Activated CD8-positive, alpha-beta memory T cell treated with anti-CD3 and anti-CD28 coated beads, Interleukin-2, amount 50 U/mL, for 24 hours (primary cell): ENCODE data around the gene C21orf91.

Experiments
- DNase-seq: peaks from one replicate; pipeline ENCODE4 v3.0.0-alpha.2; 2020; ENCODE audit errors: extremely low read depth

Gene C21orf91

DNA sequence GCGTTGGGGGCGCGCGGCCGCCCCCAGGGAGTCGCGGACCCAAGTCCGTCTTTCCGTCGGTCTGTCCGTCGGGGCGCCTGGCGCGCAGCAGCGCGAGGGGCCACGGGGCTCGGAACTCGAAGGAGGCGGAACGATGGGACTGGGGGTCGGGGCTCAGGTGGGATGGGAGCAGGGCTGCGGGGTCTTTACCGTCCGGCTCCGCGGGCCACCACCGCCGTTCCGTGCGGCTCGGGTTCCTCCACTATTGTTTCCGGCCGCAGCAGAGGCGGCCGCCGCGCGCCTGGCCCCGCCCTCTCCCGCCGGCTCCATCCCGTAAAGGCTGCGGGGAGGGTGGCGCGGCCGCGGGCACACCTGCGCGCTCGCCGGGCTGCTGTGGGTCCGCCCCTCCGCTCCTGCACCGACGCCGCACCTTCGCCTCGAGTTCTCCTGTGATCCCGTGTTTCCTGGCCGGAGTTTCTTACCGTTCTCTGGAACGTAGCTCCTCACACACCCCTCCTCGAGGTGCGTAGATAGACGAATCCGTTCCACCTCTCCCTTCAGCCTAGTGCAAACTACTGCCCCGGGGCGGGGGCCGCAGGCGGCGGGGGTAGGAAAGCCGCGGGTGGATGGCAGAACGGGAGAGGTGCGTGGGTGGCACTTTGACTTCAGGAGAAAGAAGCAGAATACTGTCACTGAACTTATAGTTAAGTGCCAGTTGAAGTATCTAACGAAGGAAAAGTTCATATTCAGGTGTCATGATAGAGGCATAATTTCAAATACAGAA, at the start of gene C21orf91:
C21orf91 (minus strand) TSS at position 243 of the 763 bp plus-strand sequence. CDS start 1,038 bp downstream, outside the sequence.
- DNase-seq = peak; percentile 63

DNA sequence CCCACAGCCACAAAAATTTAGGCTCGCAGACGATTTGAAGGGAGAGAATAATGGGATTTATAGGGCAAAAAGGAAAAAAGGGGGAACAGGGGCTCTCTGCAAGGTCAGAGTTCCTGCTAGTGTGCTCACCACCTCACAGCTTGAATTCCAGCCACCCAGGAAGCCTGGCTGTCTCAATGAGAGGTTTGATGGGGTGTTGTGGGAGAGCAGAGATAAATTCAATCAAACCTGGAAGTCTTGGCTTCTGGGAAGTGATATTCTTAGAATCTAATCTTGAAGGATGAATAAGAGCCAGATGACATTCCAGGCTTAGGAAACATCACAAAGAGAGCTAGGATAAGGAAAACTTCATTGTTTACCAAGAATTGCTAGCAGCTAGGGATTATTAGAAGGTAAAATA, 47.4 kb upstream of the C21orf91 start:
- no peak for DNase-seq

DNA sequence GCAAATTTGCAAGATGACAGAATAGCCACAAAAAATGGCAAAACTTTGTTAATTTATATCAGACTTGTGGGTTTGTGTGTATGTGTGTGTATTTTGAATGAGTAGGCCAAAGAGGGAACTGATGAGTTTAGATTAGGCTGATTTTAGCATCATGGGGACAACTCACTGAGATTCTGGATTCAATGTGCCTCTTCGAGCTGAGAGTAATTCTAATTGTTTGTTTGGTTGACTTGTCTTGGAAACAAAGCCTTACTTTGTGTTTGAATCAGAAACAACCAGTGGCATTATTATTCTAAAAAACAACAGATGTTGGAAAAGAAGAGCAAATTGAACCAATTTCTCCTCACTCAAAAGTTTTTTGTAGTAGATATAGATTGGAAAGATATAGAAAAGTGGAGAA, 40.5 kb upstream of the C21orf91 start:
- no peak for DNase-seq

DNA sequence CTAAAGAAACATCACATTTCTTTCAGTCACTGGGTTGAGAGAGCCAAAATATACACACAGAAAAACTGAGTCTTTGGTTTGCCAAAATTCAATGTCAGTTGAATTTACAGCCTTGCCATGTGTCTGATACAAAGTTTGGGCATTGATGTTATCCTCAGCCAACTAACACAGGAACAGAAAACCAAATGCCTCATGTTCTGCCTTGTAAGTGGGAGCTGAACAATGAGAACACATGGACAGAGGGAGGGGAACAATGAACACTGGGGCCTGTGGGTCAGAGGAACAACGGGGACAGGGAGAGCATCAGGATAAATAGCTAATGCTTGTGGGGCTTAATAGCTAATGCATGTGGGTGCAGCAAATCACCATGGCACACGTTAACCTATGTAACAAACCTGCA, 39.6 kb upstream of the C21orf91 start:
- DNase-seq = no peak

DNA sequence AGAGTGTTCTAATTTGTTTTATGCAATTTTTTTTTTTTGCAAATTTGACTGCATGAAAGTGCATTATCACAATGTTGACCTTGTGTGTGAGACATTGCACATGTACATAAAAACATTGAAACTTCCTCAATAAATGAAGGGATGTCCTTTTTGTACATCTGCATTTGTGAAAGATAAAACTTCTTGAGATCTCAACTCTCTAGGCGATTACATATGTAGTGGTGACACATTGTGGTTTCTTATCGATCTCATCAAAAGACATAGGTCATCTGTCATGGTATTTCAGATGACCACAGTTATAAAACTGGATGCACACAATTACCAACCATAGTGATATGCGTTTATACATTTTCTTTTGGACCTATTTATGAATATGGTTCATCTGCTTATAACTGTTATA, 35.6 kb upstream of the C21orf91 start:
- DNase-seq = no peak

DNA sequence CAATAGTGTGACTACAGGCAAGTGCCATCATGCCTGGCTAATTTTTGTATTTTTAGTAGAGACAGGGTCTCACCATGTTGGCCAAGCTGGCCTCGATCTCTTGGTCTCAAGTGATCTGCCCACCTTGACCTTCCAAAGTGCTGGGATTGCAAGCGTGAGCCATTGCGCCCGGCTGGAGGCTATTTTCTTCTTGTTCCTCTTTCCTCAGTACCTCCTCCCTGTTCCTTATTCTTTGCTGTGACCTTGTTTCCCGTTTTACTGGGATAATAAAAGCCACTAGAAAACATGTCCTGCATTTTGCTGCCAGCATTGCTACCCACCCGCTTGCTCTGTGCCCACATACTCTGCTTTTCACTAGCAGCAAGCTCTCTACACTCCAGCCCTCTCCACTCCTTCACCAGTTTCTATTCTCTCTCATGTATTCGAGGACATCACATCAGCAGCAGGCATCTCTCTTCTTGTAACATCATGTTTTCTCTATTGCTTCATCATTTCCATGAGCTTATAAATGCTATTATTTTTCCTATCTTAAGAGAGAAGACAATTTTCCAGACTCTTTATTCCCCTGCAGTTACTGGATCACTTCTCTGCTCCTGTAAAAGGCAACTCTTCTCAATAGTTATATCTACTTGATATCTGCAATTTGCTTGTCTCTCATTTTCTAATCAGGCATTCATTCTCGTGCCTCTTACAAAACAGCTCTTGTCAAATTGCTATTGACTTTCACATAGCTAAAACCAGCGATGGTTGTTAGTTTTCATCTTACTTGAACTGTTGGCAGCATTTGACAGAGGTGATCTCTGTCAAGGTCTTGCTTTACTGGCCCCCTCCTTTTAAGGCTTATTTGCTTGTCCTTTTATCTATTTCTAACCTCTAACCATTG, 34.5 kb upstream of the C21orf91 start:
- no peak for DNase-seq

DNA sequence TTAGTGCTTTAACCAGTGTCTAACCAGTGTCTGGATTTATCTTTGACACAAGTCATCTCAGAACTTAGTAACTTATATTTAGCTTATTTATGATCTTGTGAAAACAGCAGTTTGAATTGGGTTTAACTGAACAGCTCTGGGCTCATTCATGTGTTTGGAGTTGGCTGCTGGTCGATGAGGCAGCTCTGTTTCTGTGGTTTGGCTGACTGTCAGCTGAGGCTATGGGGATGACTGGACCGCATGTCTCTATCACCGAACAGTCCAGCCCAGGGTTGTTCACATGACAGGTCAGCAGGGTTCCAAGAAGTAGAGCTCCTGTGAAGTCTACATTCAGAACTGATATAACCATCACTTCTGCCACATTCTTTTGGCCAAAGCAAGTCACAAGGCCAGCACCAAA, 29.1 kb upstream of the C21orf91 start:
- no peak for DNase-seq

DNA sequence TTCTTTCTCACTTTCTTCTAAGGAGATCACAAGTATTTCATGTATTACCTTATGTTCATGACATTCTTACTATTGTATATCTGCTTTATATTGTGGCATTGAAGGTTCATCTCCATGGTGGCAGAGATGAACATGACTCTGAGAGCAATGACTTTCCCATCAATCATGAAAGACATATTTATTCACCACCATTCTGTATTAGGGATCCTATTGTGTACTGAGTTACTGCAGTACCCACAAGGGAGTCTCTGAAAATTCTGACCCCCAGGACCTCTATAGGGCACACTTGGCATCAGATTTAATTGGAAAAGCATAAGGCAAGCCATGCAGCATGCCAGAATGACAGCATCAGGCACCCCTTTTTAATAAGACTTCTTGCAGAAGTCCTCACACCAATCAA, 21.9 kb upstream of the C21orf91 start:
- DNase-seq = no peak

DNA sequence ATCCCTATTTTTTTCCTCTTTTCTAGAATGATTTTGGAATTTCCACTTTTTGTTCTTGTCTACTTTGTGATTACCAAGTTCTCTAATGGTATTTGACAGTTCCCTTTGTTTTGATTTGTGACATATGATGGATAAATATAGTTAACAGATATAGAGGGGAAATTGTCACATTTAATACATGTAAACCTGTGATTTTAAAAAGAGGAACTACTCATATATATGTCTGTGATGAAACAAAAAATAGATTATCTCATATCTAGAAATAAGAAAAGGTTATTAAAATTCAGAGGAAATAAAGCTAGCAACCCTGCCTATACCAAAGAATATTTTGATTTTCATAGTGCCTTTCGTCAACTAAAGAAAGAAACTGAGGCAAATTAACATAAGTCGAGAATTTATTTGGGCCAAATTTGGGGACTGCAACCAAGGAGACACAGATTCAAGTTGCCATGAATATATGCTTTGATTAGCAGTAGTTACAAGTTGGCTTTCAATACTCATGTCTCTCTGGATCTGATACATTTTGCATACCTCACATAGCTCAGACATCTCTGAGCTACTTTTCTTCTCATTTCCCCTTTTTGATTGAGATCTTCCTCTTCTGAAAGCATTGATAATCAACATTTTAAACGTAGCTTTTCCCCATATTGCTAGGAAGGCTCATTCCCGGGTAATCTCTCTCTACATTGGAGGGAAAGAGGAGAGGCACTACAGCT, 15.6 kb upstream of the C21orf91 start:
- DNase-seq = no peak

DNA sequence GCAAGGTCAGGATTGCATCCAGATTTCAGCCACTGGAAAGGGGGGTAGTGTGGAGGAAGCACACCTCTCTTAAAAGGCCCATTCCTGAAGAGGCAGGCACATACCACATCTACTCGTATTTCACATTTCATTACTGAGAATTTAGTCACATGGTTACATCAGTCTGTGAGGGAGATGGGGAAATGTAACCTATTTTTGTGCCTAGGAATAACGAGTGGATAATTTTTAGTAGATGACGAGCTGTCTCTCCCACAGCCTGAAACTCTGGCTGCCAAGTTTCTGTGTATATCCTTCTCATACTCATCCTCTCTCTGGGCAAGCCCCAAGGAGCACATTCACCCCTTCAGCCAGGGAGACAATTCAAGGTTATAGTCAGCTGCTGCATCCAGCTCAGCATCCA, 10.3 kb upstream of the C21orf91 start:
- no peak for DNase-seq

DNA sequence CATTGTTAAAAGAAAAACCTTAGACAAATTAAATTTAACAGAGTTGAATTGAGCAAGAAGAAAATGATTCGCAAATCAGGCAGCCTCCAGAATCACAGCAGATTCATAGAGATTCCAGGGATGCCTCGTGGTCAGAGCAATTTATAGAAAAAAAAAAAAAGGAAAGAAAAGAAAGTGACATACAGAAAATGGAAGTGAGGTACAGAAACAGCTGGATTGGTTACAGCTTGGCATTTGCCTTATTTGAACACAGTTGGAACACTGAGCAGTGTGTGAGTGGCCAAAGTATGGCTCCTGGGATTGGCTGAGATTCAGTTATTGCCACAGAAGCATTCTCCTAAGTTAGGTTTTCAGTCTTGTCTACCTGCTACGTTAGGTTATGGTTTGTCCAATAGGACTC, 9.1 kb upstream of the C21orf91 start:
- no peak for DNase-seq

DNA sequence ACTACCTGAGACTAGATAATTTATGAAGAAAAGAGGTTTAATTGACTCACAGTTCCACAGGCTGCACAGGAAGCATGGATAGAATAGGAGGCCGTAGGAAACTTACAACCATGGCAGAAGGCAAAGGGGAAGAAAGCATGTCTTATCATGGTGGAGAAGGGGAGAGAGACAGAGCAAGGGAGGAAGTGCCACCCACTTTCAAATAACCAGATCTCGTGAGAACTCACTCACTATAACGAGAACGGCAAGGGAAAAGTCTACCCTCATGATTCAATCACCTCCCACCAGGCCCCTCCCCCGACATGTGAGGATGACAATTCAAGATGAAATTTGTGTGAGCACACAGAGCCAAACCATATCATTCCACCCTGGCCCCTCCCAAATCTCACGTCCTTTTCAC, 4.7 kb upstream of the C21orf91 start:
- no peak for DNase-seq

DNA sequence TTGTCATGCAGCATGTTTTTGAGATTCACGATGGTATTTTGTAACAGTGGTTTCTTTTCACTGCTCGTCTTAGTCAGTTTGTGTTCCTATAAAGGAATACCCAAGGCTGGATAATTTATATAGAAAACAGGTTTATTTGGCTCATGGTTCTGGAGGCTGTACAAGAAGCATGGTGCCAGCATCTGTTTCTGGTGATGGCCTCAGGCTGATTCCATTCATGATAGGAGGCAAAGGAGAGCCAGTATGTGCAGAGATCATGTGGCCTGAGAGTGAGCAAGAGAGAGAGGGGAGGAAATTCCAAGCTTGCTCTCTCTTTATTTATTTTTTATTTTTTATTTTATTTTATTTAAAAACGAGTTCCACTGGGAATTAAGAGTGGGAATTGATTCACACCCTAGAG, 2.0 kb upstream of the C21orf91 start:
- DNase-seq = no peak

DNA sequence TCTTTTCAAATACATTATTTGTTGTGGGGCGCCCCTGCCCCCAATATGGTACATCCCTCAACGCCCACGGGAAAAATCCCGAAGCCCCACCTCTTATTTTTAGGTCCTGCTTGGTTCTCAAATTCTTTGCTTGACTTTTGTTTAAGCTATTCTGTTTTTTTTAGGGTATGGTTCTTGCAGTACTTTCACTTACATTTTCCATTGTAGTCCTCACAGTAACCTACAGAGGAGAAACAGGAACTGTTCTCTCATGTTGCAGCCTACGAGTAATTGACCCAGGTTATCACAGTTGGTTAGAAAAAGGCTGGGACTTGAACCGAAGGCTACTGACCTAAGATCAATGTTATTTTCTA, 697 bp upstream of the C21orf91 start:
- DNase-seq = no peak

DNA sequence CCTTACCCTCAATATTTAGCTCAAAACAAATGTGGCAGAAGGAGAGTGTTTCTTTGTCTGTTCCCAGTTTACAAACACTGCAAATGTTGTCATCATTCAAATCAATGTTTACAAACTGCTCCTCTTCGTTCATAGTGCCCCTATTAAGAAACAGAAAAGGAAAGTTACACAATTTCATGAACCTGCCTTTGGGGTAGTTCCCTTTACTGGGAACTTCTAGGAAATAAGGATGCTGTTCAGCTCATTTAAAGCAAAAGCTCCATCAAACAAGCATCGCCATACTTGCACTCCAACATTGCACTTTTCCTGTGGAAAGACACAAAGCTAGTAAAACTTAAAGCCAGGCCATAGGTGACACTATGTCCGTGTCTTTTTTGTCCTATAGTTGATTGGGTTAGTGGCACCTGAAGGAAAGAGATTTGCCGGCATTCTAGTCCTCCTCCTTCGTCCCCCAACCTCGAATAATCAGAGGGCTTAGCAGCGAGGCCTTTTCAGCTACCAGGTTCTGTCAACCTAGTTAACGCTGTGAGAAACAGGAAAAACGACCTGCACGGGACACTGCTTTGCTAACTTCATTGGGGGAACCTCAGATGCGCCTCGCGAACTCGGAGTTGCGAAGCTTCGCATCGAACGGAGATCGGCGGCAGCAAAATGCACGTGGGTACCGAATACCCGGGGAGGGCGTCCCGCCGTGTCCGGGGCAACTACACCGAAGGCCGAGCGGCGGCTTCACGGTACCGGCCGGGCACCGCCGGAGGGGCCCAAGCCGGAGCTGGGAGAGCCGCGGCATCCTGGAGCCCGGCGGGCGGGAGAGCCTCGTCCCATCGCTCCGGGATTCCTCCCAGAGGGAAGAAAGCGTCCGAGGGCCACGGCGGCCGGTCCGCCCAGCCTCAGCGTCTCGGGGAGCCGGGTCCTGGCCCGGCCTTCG, 706 bp downstream of the C21orf91 start:
- DNase-seq = no peak

DNA sequence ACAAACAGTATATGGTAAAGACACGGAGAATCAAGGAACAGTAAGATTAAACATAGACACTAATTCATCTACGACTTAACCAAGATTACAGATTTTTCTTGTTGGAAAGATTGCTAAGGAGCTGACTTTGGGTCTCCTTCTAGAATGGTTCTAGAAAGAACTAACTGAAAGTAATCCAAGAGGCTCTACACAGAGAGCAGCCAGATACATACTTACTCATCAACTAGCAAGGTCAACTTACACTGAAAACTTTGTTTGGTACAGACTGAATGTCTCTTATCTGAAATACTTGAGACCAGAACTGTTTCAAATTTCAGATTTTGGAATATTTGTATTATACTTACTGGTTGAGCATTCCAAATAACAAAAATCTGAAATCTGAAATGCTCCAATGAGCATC, 5.8 kb downstream of the C21orf91 start:
- DNase-seq = no peak

DNA sequence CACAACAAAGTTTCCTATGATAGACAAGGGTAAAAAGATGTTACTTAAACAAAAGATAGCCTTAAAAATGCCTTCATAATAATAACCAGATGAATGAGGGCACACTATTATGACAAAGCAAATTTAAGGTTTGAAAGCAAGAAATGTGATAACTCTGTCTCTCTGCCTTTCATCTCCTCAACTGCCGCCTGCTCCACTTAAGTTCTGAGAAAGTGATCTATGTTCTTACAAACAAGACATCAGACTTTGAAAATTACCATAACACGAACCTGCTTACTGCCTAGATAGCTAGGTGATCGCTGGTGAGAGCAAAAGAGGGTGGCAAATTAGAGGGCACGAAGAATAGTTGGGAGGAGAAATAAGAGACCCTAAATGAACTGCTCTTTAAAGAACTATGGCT, 13.2 kb downstream of the C21orf91 start:
- DNase-seq = no peak

DNA sequence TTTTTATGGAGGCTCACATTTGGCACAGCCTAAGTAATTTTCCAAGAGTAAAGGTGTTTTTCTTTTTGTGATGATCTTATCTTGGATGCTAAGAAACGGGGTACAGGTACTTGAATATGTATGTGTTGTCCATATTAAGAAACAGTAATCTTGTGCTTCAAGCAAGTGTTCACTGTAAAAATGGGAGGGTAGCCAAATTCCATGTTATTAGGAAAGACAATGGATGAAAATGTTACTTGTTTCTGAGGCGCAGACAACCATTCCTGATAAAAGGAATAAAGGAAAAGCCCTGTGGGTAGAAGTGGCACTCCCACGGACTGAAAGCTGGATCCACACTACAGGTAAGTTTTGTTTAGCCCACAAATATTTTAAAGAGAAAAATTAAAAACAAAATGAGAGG, 15.6 kb downstream of the C21orf91 start:
- no peak for DNase-seq

DNA sequence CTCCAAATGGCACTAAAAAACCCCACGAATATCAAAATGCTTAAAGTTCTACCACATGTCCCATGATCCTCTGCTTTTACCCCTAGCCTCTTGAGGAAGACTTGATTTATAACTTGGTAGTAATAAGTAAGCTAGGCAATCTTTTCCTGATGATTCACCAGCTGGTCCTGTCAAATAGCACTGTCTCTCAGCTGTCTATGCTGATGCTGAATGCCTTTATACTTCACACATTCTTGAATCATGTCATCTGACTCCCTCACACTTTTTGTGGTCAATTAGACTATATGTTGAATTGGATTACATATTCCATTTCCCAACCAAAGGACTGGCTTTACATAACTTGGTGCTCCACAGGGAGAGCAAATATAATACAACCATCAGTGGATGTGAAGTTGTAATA, 16.6 kb downstream of the C21orf91 start:
- DNase-seq = no peak

DNA sequence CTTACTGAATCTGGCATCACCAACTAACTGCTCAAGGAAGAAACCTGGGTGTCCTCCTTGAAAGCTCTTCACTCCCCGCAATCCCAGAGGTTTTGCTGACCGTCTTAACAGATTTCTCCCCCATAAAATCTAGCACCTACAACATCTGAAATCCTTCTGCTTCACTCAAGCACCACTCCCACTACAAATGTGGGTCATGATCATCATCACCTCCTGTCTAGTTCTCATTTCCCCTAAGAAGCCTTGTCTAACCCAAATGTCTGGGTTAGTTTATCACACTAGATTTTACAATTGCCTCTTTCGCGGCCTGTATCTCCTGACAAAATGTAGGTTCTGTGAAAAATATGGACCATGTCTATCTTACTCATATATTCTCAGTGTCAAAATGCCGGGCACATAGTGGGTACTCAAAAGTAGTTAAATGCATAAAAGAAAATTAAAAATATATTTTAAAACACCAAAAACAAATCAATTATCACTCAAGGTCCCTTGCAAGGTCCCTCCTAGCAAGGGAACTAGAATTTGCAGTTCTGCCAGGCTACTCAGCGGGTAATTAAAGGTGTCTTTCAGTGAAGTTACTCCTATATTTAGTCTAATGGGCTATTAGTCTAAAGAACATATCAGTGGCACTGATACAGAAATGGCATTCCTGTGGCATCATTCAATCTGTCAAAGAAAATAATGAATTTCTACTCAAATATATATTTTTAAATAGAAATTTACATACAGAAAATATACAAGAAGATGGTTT, 19.6 kb downstream of the C21orf91 start:
- DNase-seq = no peak

DNA sequence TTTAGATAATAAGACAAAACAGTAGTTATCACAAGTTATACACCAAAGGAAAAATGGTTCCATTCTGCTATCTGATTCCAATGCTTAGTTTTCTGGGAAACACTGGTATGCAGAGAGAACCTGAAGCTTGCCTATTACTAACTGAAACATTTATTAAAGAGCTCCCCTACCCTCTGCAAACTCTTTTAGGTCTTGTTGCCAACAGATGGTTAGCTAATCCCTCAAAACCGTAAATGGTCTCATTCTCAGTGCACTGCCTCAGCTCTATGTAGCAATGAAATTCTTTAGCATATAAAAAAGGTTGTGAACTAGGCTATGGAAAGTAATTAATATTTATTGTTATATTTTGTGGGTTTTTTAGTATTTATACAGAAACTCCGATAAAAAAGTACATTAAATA, 20.4 kb downstream of the C21orf91 start:
- no peak for DNase-seq
